Inflammatory macrophage treated with lipopolysaccharide for 4 hours (primary cell): Measurements from ENCODE around the gene TIMM8B.
A peak's percentile ranks its signal among the peaks of the same experiment; 100 is the strongest.
"Not testable (repeated sequence)": the region's sequence is repeated elsewhere in the genome, so short reads cannot be mapped to it uniquely, and the experiment has no call there.

Experiments
- DNase-seq: peaks from one replicate; pipeline ENCODE4 v3.0.0-alpha.2; 2020

TIMM8B gene

GRCh38 chr11:112073941-112074811 lies 12.4 kb downstream of the TIMM8B start, which contains the start of the genes NKAPD1 and PIH1D2:
NKAPD1 (plus strand) TSS chr11:112074299; CDS start chr11:112075575, 1,276 bp downstream.
PIH1D2 (minus strand) TSS chr11:112074017; CDS start chr11:112073174, 843 bp downstream.
- DNase-seq, result peak; percentile 87

GRCh38 chr11:112062923-112063322 lies 23.6 kb downstream of the TIMM8B start:
- DNase-seq, result no peak

GRCh38 chr11:112058103-112058502 lies 28.5 kb downstream of the TIMM8B start:
- no peak for DNase-seq

GRCh38 chr11:112057170-112057569 lies 29.4 kb downstream of the TIMM8B start:
- DNase-seq, result no peak

GRCh38 chr11:112051768-112052167 lies 34.8 kb downstream of the TIMM8B start:
- peak; percentile 52 for DNase-seq

- peak; percentile 77 for DNase-seq
These were observed 35.8 kb downstream of the TIMM8B start for GRCh38 chr11:112050721-112051120.

- DNase-seq, result no peak
These were observed 36.8 kb downstream of the TIMM8B start for GRCh38 chr11:112049777-112050176.

- DNase-seq, result not testable (repeated sequence)
These were observed 38.3 kb downstream of the TIMM8B start for GRCh38 chr11:112048256-112048655.

GRCh38 chr11:112046647-112047046 lies 39.9 kb downstream of the TIMM8B start:
- DNase-seq, result not testable (repeated sequence)

- DNase-seq, result no peak
These were observed 41.6 kb downstream of the TIMM8B start for GRCh38 chr11:112044961-112045360.

GRCh38 chr11:112042961-112043304 lies 43.6 kb downstream of the TIMM8B start:
- DNase-seq, result no peak

GRCh38 chr11:112042161-112042960 lies 44.2 kb downstream of the TIMM8B start:
- DNase-seq, result no peak

GRCh38 chr11:112037527-112037926 lies 49.0 kb downstream of the TIMM8B start:
- no peak for DNase-seq
